ENCODE data around the gene GAD1.

Gene GAD1

GRCh38 chr2:170845343-170845742, 28.7 kb downstream of the GAD1 start:
- Mint-ChIP-seq H3K27ac (no peak overlapping the region), H3K9me3 (peaks cover 0 to 3% of the 10 kb centered on the region in 2 donors), H3K4me3 (no peak overlapping the region), H3K36me3 (no peaks in the 10 kb centered on the region), H3K4me1 (peaks cover 0 to 5% of the 10 kb centered on the region in 2 donors), H3K27me3 (peaks cover 4 to 17% of the 10 kb centered on the region in 2 donors)
- no peak for ATAC-seq (replicated peaks)
- DNase-seq, result no peak

GRCh38 chr2:170846314-170846713, 29.6 kb downstream of the GAD1 start:
- Mint-ChIP-seq H3K4me3 (no peak overlapping the region), H3K4me1 (peaks cover 0 to 5% of the 10 kb centered on the region in 2 donors), H3K27me3 (peaks cover 6 to 14% of the 10 kb centered on the region in 2 donors), H3K27ac (no peak overlapping the region), H3K9me3 (peaks cover 0 to 3% of the 10 kb centered on the region in 2 donors), H3K36me3 (no peaks in the 10 kb centered on the region)
- ATAC-seq (replicated peaks), result no peak
- DNase-seq, result no peak

GRCh38 chr2:170847716-170848115, 31.0 kb downstream of the GAD1 start:
- DNase-seq (no peak), ATAC-seq (replicated peaks) (no peak)
- Mint-ChIP-seq H3K4me3 (no peak overlapping the region), H3K27me3 (peaks cover 6 to 14% of the 10 kb centered on the region in 2 donors), H3K36me3 (no peaks in the 10 kb centered on the region), H3K4me1 (peaks cover 0 to 5% of the 10 kb centered on the region in 2 donors), H3K9me3 (peaks cover 0 to 3% of the 10 kb centered on the region in 2 donors), H3K27ac (no peak overlapping the region)

DNA sequence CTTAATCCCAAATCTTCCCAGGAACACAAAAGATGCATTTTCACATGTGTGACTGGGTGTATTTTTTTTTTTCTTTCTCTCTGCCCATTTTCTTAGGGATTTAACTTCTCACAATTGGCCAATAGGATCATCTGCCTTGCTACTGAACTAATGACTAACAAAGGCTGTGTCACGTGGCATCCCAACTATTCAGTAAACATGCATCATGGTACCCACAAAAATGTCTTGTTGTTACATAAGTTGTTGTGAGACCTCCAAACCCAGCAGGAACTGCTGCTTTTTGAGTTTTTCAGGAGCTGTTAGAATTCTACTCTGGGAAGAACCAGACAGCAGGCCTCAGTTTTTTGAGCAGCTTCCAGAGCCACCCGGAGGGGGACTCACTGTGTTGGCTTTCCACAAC, 31.9 kb downstream of the GAD1 start:
- ATAC-seq (replicated peaks) (no peak), DNase-seq (no peak)
- H3K4me3 Mint-ChIP-seq, result no peak overlapping the region
- H3K27ac Mint-ChIP-seq, result no peak overlapping the region
- no peaks in the 10 kb centered on the region for H3K36me3 Mint-ChIP-seq
- peaks cover 0 to 3% of the 10 kb centered on the region in 2 donors for H3K9me3 Mint-ChIP-seq
- H3K4me1 Mint-ChIP-seq, result peaks cover 0 to 5% of the 10 kb centered on the region in 2 donors
- H3K27me3 Mint-ChIP-seq, result peaks cover 6 to 14% of the 10 kb centered on the region in 2 donors

DNA sequence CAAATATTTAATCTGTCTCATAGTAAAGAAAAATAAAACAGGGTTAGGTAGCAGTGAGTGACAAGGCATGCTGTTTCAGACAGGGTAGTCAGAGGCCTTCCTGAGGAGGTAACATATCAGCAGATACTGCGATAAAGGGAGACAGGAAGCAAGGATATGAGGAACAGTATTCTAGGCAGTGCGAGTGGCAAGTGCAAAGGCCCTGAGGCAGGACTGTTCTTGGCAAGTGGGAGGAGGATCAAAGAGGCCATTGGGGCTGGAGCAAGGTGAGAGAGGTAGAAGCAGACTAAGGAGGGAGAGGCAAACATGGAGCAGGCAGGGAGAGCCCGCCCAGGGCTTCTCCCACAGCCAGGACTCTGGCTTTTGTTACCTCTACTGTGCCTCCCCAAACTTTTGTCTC, 33.6 kb downstream of the GAD1 start:
- Mint-ChIP-seq H3K27ac (no peak overlapping the region), H3K36me3 (no peaks in the 10 kb centered on the region), H3K27me3 (peaks cover 6 to 10% of the 10 kb centered on the region in 2 donors), H3K4me1 (no peaks in the 10 kb centered on the region), H3K4me3 (no peak overlapping the region), H3K9me3 (peaks cover 0 to 3% of the 10 kb centered on the region in 2 donors)
- DNase-seq (no peak), ATAC-seq (replicated peaks) (no peak)

GRCh38 chr2:170851635-170852034, 34.9 kb downstream of the GAD1 start:
- no peaks in the 10 kb centered on the region for H3K36me3 Mint-ChIP-seq
- DNase-seq, result no peak
- no peak overlapping the region for H3K4me3 Mint-ChIP-seq
- no peak for ATAC-seq (replicated peaks)
- peaks cover 0 to 3% of the 10 kb centered on the region in 2 donors for H3K9me3 Mint-ChIP-seq
- no peak overlapping the region for H3K27ac Mint-ChIP-seq
- H3K4me1 Mint-ChIP-seq, result no peaks in the 10 kb centered on the region
- H3K27me3 Mint-ChIP-seq, result peaks cover 4 to 11% of the 10 kb centered on the region in 2 donors

DNA sequence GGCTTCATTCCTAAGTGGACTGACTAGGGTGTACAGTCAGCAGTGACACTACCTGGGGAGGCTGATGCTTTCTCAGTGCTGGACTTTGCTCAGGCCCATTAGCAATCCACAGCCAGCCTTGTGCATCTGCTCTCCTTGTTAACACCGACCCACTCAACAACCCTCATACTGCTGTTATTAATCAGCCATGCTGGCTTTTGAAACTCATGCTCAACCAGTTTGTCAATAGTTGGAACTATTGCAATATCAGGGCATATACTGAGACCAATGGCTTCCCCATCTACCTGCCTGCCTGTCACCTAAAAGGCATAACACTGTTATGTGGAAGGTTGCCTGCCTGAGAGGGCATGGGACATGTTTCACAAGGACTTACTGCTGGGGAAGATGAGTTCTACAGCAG, 39.4 kb downstream of the GAD1 start:
- Mint-ChIP-seq H3K4me1 (no peaks in the 10 kb centered on the region), H3K27me3 (peaks cover 5 to 10% of the 10 kb centered on the region in 2 donors), H3K36me3 (no peaks in the 10 kb centered on the region), H3K4me3 (no peak overlapping the region), H3K9me3 (no peaks in the 10 kb centered on the region), H3K27ac (no peak overlapping the region)
- DNase-seq (no peak), ATAC-seq (replicated peaks) (no peak)

GRCh38 chr2:170862286-170862902, 45.7 kb downstream of the GAD1 start:
- Mint-ChIP-seq H3K4me1 (no peaks in the 10 kb centered on the region), H3K27me3 (peaks cover under 1 to 5% of the 10 kb centered on the region in 2 donors), H3K9me3 (peaks cover 0 to 4% of the 10 kb centered on the region in 2 donors), H3K36me3 (no peaks in the 10 kb centered on the region), H3K4me3 (no peak overlapping the region), H3K27ac (no peak overlapping the region)
- ATAC-seq (replicated peaks), result no peak
- no peak for DNase-seq

GRCh38 chr2:170863087-170863486, 46.4 kb downstream of the GAD1 start:
- peaks cover 0 to 4% of the 10 kb centered on the region in 2 donors for H3K9me3 Mint-ChIP-seq
- H3K27me3 Mint-ChIP-seq, result no peaks in the 10 kb centered on the region
- no peak overlapping the region for H3K27ac Mint-ChIP-seq
- H3K4me1 Mint-ChIP-seq, result no peaks in the 10 kb centered on the region
- H3K36me3 Mint-ChIP-seq, result no peaks in the 10 kb centered on the region
- DNase-seq, result no peak
- no peak overlapping the region for H3K4me3 Mint-ChIP-seq
- no peak for ATAC-seq (replicated peaks)

GRCh38 chr2:170869036-170869435, 52.3 kb downstream of the GAD1 start:
- peaks cover 0 to 13% of the 10 kb centered on the region in 2 donors for H3K27me3 Mint-ChIP-seq
- no peak overlapping the region for H3K27ac Mint-ChIP-seq
- peaks cover 6 to 10% of the 10 kb centered on the region in 2 donors for H3K4me1 Mint-ChIP-seq
- ATAC-seq (replicated peaks) (no peak), DNase-seq (no peak)
- no peaks in the 10 kb centered on the region for H3K36me3 Mint-ChIP-seq
- no peak overlapping the region for H3K4me3 Mint-ChIP-seq
- H3K9me3 Mint-ChIP-seq, result no peaks in the 10 kb centered on the region

GRCh38 chr2:170869461-170869860, 52.8 kb downstream of the GAD1 start:
- ATAC-seq (replicated peaks), result no peak
- peaks cover 0 to 13% of the 10 kb centered on the region in 2 donors for H3K27me3 Mint-ChIP-seq
- H3K4me1 Mint-ChIP-seq, result peaks cover 6 to 10% of the 10 kb centered on the region in 2 donors
- no peaks in the 10 kb centered on the region for H3K9me3 Mint-ChIP-seq
- no peak overlapping the region for H3K4me3 Mint-ChIP-seq
- H3K36me3 Mint-ChIP-seq, result no peaks in the 10 kb centered on the region
- no peak overlapping the region for H3K27ac Mint-ChIP-seq
- no peak for DNase-seq

GRCh38 chr2:170873035-170873692, 56.5 kb downstream of the GAD1 start:
- H3K4me1 Mint-ChIP-seq, result peaks cover 9 to 14% of the 10 kb centered on the region in 2 donors
- H3K4me3 Mint-ChIP-seq, result peak overlapping the region; percentile 78 to 82
- peak overlapping the region; percentile 78 for H3K27ac Mint-ChIP-seq

DNA sequence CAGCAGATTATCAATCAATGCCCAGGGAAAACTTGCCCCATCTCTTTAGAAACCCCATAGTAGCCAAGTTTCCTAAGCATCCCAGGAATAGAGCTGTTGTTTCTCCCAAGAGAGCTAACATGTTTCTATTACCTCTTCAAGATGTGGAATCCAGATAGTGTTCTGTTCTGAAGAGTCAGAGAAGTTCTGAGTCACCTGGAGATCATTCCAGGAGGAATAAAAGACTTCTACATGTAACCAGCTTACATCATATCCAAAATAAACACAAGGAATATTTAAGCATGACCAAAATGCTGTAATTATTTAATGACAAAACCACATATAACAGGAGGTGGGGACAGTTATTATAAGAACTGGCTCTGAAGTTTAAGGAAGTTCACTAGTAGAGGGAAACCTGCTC, 61.4 kb downstream of the GAD1 start:
- Mint-ChIP-seq H3K27me3 (peaks cover 4 to 6% of the 10 kb centered on the region in 2 donors), H3K9me3 (no peaks in the 10 kb centered on the region), H3K4me1 (peaks cover 8 to 13% of the 10 kb centered on the region in 2 donors), H3K4me3 (no peak overlapping the region), H3K36me3 (no peaks in the 10 kb centered on the region), H3K27ac (no peak overlapping the region)
- DNase-seq (no peak), ATAC-seq (replicated peaks) (no peak)

More at GRCh38 chr2:170873035-170873692, 56.5 kb downstream of the GAD1 start:
- peak; percentile 64 for DNase-seq
- no peaks in the 10 kb centered on the region for H3K9me3 Mint-ChIP-seq
- H3K36me3 Mint-ChIP-seq, result no peaks in the 10 kb centered on the region
- peaks cover 0 to 13% of the 10 kb centered on the region in 2 donors for H3K27me3 Mint-ChIP-seq
- peak; percentile 96 to 97 for ATAC-seq (replicated peaks)

- no peak overlapping the region for H3K4me3 Mint-ChIP-seq
- DNase-seq, result no peak
- no peaks in the 10 kb centered on the region for H3K9me3 Mint-ChIP-seq
- H3K27me3 Mint-ChIP-seq, result peaks cover 5 to 6% of the 10 kb centered on the region in 2 donors
- H3K36me3 Mint-ChIP-seq, result no peaks in the 10 kb centered on the region
- no peak overlapping the region for H3K27ac Mint-ChIP-seq
- H3K4me1 Mint-ChIP-seq, result peaks cover 5 to 9% of the 10 kb centered on the region in 2 donors
- no peak for ATAC-seq (replicated peaks)
These were observed 61.8 kb downstream of the GAD1 start for GRCh38 chr2:170878505-170878904.

DNA sequence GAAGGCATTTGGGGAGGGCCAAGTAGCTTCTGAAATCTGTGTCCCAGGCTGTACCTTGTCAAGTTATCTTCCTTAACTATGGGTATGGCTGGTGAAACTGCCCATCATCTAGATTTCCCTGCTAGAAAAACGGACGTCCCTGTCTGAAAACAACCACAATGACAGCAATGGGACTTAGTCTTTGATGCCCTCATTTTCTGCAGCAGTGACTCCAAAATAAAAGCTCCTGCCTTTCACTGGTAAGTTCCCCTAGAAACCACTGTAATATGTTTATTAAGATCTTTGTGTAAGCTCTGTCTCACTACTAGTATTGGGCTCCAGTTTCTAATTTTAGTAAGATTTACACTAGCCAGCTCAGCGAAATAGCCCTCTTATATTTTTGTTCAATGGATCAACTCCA, 65.2 kb downstream of the GAD1 start:
- H3K4me1 Mint-ChIP-seq, result peaks cover 8% of the 10 kb centered on the region in 2 donors
- H3K4me3 Mint-ChIP-seq, result no peak overlapping the region
- DNase-seq (no peak), ATAC-seq (replicated peaks) (no peak)
- peaks cover 6 to 16% of the 10 kb centered on the region in 2 donors for H3K27me3 Mint-ChIP-seq
- no peak overlapping the region for H3K27ac Mint-ChIP-seq
- H3K9me3 Mint-ChIP-seq, result no peaks in the 10 kb centered on the region
- no peaks in the 10 kb centered on the region for H3K36me3 Mint-ChIP-seq
